ENCODE results near the gene CFAP99.

Gene CFAP99

GRCh38 chr4:2393353-2394270 lies 25.1 kb upstream of the CFAP99 start:
- no peak for DNase-seq

- DNase-seq = no peak
These were observed 24.2 kb upstream of the CFAP99 start for GRCh38 chr4:2394528-2394927.

GRCh38 chr4:2395038-2395437 lies 23.7 kb upstream of the CFAP99 start:
- no peak for DNase-seq

- DNase-seq = no peak
These were observed 23.2 kb upstream of the CFAP99 start for GRCh38 chr4:2395584-2395983.

- no peak for DNase-seq
These were observed 21.9 kb upstream of the CFAP99 start for GRCh38 chr4:2396781-2397368.

- DNase-seq = no peak
These were observed 21.0 kb upstream of the CFAP99 start for GRCh38 chr4:2397596-2398379.

DNA sequence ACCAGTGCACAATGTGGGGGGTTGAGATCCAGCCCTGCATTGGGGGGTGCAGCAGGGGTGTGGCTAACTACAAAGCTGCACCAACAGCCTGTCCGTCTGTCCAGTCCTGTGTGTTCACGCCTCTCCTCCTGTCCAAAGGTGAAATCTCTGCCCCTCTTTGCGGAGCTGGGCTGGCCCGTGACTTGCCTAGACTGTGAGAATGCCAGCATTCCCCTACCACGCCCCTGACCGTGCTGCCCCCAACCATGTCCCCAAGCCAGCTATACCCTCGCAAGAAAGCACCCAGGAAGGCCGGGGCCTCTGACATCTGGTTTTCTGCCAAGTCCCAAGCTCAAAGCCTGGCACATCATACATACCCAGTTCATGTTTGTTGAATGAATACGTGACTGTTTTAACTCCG lies 19.5 kb upstream of the CFAP99 start:
- no peak for DNase-seq

DNA sequence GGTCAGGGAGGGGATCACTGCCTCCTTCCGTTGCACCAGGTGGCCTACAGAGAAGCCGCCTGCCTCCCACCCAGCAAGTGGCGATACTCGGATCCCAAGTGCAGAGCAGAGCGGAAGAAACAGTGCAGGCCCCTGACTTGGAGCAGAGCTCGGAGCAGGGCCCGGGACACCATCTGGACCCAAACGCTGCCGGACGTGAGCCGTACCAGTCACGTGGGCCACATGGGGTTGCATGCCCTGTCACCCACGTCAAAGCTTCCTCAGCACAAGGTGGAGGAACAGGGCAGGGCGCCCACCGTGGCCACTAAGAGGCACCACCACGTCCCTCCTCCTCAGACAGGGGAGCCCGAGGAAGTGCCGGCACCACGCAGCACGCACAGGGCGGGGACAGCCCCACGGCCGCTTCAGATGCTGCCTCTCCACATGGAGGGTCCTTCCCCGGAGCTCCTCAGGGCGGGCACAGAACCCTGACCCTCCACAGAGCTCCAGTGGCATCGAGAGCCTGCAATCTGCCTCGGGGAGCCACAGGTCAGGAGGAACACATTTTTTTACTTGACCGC lies 19.0 kb upstream of the CFAP99 start:
- no peak for DNase-seq

DNA sequence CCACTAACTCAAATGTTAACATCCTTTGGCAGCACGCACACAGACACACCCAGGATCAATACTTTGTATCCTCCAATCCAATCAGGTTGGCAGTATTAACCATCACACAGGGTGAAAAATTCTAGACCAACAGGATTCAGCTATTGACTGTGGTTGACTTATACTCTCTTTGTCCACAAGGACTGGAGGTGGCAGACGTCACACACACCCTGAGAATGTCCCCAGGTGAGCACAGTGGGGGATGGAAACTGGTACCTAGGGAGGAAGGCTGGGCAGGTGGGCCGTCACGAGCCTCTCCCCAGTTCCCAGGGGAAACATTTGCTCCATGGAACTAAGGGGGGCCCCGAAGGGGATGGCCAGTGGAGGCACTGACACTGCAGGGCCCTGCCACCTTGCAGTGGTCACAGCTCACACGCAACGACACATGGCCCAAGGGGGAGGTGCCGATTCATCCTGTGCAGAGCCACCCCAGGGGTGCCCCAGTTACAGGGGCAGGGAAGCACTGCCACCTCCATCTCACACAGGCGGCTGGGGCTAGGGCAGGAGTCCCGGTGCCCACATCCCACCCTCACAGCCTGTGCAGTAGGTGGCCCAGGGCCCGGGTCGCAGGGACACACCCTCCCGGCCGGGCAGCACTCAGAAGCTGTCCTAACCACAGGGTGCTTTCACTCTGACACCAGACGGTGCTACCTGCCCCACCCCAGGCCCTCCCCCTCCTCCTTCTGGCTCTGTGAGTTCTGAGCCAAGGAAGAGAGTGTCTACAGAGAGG lies 17.7 kb upstream of the CFAP99 start:
- no peak for DNase-seq

GRCh38 chr4:2401610-2401983 lies 17.2 kb upstream of the CFAP99 start:
- DNase-seq = no peak

GRCh38 chr4:2402048-2402842 lies 16.5 kb upstream of the CFAP99 start:
- DNase-seq = no peak

DNA sequence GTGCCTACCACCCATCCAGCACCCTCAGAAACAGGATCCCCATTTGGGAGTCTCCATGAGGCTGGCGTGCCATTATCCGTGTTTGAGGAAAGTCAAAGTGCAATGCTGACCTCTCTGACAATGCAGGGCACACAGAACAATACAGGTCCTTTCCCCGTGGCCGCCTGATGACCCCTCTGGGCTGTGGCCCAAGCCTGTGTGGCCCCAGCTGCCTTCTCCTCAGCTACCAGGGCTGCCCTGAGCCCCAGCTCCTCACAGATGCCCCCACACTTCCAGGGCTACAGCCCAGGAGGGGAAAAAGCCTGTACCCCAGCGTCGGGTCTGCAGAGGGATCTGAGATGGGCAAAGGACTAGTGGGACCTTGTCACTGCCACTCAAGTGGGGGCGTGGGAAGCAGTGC lies 15.8 kb upstream of the CFAP99 start:
- DNase-seq = no peak

GRCh38 chr4:2406406-2406805 lies 12.3 kb upstream of the CFAP99 start:
- DNase-seq = no peak

GRCh38 chr4:2406920-2407319 lies 11.8 kb upstream of the CFAP99 start:
- DNase-seq = no peak

DNA sequence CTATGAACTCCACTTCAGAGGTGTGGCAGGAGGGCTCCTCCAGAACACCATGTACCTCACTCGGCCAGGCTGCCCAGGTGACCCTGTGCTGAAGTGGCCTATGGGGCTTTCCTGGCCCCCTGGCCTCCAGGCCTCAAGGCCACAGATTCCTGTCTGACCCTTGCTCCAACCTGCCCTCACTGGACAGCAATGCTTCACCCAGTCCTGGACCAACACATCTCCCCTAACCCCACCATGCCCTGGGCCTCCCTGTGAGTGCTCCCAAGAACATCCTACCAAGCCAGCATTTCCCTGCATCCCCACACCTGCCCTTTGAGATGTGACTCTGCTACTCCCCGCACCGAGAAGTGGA lies 10.8 kb upstream of the CFAP99 start:
- no peak for DNase-seq

GRCh38 chr4:2408401-2408958 lies 10.3 kb upstream of the CFAP99 start:
- no peak for DNase-seq

- DNase-seq = no peak
These were observed 9.8 kb upstream of the CFAP99 start for GRCh38 chr4:2408976-2409375.

- no peak for DNase-seq
These were observed 9.4 kb upstream of the CFAP99 start for GRCh38 chr4:2409381-2409783.

- DNase-seq = no peak
These were observed 6.8 kb upstream of the CFAP99 start for GRCh38 chr4:2411786-2412510.

DNA sequence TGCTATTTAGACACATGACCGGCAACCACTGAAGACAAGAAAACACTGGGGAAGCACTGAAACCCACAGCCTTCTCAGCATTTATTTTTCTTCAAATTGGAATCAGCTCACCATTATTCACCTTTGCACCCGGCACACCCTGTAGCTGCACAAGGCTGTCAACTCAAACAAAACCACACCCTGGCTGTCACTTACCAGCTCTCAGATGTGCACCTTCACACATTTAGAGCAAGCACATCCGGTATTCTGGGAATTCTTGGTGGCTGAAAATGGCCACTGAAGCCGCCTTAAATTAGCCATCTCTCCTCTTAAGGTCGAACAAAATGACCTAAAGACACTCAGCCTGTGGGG lies 6.2 kb upstream of the CFAP99 start:
- no peak for DNase-seq
